ENCODE data around the gene IGLL5.
"Not testable (repeated sequence)": the region's sequence is repeated elsewhere in the genome, so short reads cannot be mapped to it uniquely, and the experiment has no call there.

The IGLL5 gene

GRCh38 chr22:22884010-22884887 lies 3.4 kb upstream of the IGLL5 start:
- peak; percentile 70 for DNase-seq (ENCODE audit: low spot score)

DNA sequence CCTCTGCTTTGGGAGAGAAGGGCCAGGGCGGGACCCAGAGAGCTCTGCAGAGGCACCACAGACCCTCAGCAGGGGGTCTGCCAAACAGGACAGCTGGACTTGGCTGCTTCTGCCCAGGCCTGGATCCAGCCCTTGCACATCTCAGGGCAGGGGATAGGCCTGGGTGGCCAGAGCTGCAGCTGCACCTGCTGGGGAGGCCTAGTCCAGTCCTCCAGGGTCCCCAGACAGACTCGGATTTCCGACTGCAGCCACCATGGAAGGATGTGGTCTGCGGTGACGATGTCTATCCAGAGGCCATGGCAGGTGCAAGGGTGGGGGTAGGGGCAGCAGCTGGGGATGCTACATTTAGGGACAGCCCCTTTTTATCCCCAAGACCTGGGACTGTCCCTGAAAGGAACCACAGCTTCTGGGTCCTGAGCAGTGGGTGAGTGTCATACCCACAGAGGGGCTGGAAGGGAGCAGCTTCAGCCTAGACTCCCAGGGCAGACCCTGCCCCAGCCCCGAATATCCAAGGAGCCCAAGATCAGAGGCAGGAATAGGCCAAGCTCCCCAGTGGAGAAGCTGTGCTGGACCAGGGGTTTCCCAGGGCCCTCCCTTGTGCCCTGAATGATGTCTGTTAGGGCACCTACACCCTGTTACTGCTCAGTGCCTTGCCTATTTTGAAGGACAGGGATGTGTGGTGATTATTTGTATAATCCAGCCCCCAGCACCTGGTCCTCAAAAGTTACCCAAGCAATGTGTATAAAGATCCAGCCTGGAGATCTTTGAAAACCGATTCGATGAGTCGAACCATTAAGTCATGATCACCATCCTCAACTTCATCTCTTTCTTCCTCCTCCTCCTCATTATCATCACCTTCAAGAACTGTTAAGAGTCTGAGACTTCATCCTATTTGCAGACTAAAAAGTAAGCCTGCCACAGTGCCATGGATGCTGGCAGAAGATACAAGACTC lies 2.5 kb upstream of the IGLL5 start:
- no peak for DNase-seq (ENCODE audit: low spot score)

GRCh38 chr22:22886546-22886945 lies 1.1 kb upstream of the IGLL5 start:
- no peak for DNase-seq (ENCODE audit: low spot score)

DNA sequence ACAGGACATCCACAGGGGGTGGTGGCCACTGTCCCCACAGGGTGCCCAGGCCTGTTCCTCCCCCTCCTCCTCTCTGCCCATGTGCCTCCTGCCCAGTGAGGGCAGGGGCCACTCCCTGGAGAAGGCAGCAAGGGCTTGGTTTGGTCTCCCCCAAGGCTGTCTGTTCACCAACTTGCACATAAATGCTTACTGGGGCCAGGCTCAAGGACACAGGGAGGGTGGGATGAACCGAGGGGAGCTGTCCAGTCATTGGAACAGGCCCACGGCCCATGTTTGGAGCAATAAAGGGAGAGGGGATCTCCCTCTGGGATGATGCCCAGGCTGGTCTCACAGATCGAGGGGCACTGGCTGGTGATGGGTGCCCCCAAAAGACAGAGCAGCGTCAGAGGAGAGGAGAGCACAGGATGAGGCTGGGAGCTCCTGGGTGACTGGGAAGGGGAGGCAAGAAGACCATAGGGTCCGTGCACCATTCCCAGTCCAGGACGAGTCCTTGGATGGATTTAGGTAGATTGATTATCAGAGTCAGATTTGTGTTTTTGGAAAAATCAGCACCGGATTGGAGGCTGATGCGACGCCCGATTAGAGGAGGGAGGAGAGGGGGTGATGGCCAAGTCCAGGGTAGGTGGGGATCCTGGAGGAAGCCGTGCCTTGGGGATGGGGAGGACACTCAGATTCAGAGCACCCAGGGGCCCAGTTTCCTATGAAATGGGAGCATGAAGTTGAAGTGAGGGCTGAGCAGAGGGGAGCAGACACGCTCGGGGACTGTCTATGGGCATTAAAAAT lies 1.1 kb downstream of the IGLL5 start:
- no peak for DNase-seq (ENCODE audit: low spot score)

GRCh38 chr22:22890085-22890484 lies 2.5 kb downstream of the IGLL5 start:
- DNase-seq (ENCODE audit: low spot score), result no peak

DNA sequence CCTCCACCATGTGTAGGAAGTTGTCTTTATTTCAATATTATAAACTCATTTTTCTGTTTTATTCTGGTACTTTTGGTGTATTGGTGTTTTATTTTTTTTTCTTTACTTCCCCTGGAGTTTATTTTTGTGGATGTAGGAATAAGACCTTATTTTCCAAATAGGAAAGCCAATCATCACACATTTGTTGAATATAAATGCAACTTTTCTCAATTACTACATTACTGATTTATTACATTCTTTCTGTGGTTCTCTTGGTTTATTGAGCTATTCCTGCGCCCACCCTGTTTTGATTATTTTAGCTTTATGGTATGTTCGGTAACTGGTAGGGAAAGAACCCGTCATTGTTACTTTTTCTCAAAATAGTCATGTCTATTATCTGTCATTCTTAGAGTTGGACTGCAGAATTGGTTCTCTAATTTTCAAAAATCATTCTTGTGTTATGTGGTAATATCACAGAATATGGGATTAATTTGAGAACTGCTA lies 3.6 kb downstream of the IGLL5 start:
- DNase-seq (ENCODE audit: low spot score), result no peak

- no peak for DNase-seq (ENCODE audit: low spot score)
Observed at GRCh38 chr22:22892096-22893052, 4.8 kb downstream of the IGLL5 start.

DNA sequence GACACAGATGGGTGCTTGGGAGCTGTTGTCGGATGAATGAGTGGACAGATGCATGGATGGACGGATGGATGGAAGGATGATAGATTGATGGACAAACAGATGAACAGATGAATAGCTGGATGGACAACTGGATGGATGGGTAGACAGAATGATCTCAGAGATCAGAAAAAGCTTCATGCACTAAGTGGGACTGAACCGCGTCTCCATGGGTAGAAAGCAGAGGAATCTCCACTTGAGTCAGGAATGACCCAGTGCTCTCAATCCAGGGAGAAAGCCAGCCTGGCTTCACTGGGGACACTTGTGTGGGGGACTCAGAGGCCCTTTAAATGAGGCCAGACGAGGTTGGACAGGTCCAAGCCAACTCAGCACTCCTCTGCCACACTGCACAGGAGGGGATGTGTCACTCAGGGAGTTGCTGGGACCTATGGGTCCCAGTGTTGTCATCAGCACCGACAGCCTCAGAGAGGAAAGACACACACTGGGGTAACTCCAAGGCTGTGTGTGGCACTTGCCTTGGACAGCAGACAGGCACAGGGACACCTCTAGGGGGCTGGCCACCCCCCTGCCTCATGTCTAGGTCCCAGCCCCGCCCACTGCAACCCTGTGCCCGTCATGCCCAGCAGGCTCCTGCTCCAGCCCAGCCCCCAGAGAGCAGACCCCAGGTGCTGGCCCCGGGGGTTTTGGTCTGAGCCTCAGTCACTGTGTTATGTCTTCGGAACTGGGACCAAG lies 5.6 kb downstream of the IGLL5 start:
- DNase-seq (ENCODE audit: low spot score), result no peak

DNA sequence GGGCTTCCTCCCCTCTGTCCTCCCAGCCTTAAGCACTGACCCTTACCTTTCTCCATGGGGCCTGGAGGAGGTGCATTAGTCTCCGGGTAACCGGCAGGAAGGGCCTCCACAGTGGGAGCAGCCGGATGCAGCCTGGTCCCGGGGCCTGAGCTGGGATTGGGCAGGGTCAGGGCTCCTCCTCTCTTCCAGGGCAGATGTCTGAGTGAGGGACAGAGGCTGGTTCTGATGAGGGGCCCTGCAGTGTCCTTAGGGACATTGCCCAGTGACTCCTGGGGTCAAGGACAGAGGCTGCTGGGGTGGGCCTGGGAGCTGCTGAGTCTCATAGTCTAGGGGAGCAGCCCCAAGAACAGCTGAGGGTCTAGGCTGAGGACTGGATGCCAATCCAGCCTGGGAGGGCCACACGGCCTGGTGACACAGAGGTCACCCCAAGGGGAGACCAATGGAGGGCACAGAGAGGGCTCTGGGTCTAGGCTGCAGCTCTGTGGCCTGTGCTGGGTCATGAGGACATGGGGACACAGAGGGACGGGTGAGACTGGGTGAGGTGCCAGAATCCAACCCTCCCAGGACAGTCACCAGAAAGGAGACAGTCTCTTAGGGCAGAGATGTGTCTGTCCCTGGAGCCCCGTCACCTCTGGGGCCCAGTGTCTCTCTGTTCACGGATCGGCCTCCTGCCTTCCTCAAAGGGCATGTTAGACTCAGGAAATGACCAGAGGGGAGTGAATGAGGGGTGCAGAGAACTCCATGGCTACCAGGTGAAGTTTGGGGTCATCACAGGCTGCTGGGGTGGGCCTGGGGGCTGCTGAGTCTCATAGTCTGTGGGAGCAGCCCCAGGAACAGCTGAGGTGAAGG lies 6.5 kb downstream of the IGLL5 start:
- no peak for DNase-seq (ENCODE audit: low spot score)

- DNase-seq (ENCODE audit: low spot score), result no peak
Observed at GRCh38 chr22:22894740-22895731, 7.4 kb downstream of the IGLL5 start.

GRCh38 chr22:22895776-22896445 lies 8.3 kb downstream of the IGLL5 start:
- DNase-seq (ENCODE audit: low spot score), result no peak

- no peak for DNase-seq (ENCODE audit: low spot score)
Observed at GRCh38 chr22:22896601-22897000, 9.0 kb downstream of the IGLL5 start.

DNA sequence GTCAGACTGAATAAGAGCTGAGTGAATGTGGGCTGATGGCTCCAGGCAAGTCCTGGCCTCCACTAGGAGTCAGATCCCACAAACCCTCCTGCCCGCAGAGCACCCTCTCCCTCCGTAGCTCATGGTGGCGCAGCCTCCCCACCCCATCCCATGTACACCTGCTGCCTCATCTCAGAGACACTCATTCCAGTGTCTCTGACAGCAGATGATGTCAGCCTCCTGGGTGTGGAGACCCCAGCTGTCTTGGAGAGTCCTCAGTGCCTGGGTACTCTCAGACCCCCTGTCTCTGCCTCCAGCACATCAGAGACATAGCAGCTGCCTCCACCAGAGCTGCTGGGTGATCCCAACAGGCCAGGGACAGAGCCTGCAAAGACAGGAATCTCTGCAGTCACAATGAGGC lies 9.5 kb downstream of the IGLL5 start:
- DNase-seq (ENCODE audit: low spot score), result no peak

GRCh38 chr22:22897947-22898346 lies 10.3 kb downstream of the IGLL5 start:
- DNase-seq (ENCODE audit: low spot score), result no peak

- DNase-seq (ENCODE audit: low spot score), result not testable (repeated sequence)
Observed at GRCh38 chr22:22898411-22898950, 10.9 kb downstream of the IGLL5 start.

- not testable (repeated sequence) for DNase-seq (ENCODE audit: low spot score)
Observed at GRCh38 chr22:22899342-22900080, 11.9 kb downstream of the IGLL5 start.

Measured in AG08395 (cell line).